Panc1 (cell line): Measurements from ENCODE around the gene GPR27. TPM values are rescaled to one million over a fixed set of nuclear protein-coding genes. Genes with fewer than 3 reads are reported as not detected.

Source experiments
- ATAC-seq: fragments of 200-7000 bp; cut with Tn5 transposase; 2 replicates; pipeline ENCODE4 v1.9.1; 2020; ENCODE audit warnings: mild to moderate bottlenecking, moderate library complexity
- BruUV-seq: library from RNA; stranded (reverse); fragments of 400-500 nt; replicated peaks from 2 replicates; lab custom pipeline; 2021; lab: Mats Ljungman, UMichigan
- CTCF ChIA-PET: fragments of 300-600 bp; sonication (Branson Sonifier 250); formaldehyde crosslinking; loops from one replicate; lab custom pipeline; 2022; ENCODE audit warnings: antibody characterized with exemption; lab: Charles Lee
- POLR2A ChIA-PET: fragments of 300-600 bp; sonication (Branson Sonifier 250); formaldehyde crosslinking; loops from one replicate; lab custom pipeline; 2022; ENCODE audit warnings: antibody characterized with exemption; lab: Charles Lee
- DNase-seq: peaks from one replicate; pipeline ENCODE4 v3.0.0-alpha.2; 2010; ENCODE audit warnings: low read depth, low spot score
- H3K27ac ChIP-seq: 2 replicates; pipeline ENCODE4 v1.5.1; 2011; ENCODE audit warnings: mild to moderate bottlenecking, low read length, inconsistent platforms
- H3K27me3 ChIP-seq: fragments of 200-500 bp; sonication (Bioruptor generic); 2 replicates; pipeline ENCODE4 v1.6.0; 2014; ENCODE audit warnings: low read length, inconsistent platforms; ENCODE audit not compliant: control insufficient read depth, insufficient read depth
- H3K36me3 ChIP-seq: fragments of 200-500 bp; sonication (Bioruptor generic); 2 replicates; pipeline ENCODE4 v1.5.1; 2014; ENCODE audit warnings: inconsistent platforms, mild to moderate bottlenecking, low read length, moderate library complexity; ENCODE audit not compliant: control insufficient read depth, insufficient read depth
- H3K4me1 ChIP-seq: 2 replicates; pipeline ENCODE4 v1.5.1; 2011; ENCODE audit warnings: inconsistent platforms, mild to moderate bottlenecking, low read length, moderate library complexity; ENCODE audit not compliant: control insufficient read depth, insufficient read depth
- H3K4me3 ChIP-seq, 2 experiments: 2 replicates each; pipeline ENCODE4 v1.5.1; 2011 to 2012; ENCODE audit warnings: low read depth in 2 of 2, low read length in 2 of 2, mild to moderate bottlenecking in 2 of 2, inconsistent platforms in 1 of 2, moderate library complexity in 1 of 2
- H3K9me3 ChIP-seq: fragments of 200-500 bp; sonication (Bioruptor generic); 2 replicates; pipeline ENCODE4 v1.5.1; 2014; ENCODE audit warnings: low read depth, mild to moderate bottlenecking, inconsistent platforms, low read length, moderate library complexity; ENCODE audit not compliant: control insufficient read depth, insufficient read depth
- TCF7L2 ChIP-seq: IDR thresholded peaks from 2 replicates; pipeline ENCODE4 v1.6.1; 2011; ENCODE audit warnings: mild to moderate bottlenecking, low read depth, low read length, inconsistent platforms
- in situ Hi-C: cut with HindIII; loops from 2 replicates; pipeline ENCODE4 v1.10.0; 2016; ENCODE audit warnings: low sequenced_read_pairs, low pct_unique_long_range_greater_than_20kb
- intact Hi-C: fragments of 100-400 bp; cut with micrococcal nuclease; formaldehyde crosslinking; loops from one replicate; pipeline ENCODE4 v1.10.0; 2022; ENCODE audit not compliant: unreplicated experiment
- total RNA-seq: library from RNA; stranded (reverse); gene quantifications from one replicate; pipeline ENCODE4 v1.2.1, GENCODE V29; 2021; ENCODE audit not compliant: unreplicated experiment
- TF ChIP-seq, protein P1 (sequence below), 2 experiments: IDR thresholded peaks; 2 replicates each; pipeline ENCODE4 v1.6.1; 2011 to 2012; ENCODE audit warnings: low read depth in 2 of 2, control low read depth in 1 of 2, low read length in 1 of 2, mild to moderate bottlenecking in 1 of 2, moderate library complexity in 1 of 2; ENCODE audit not compliant: insufficient read depth in 1 of 2

Gene GPR27
- total RNA-seq, 1 experiment from 2014 or later, result 0.15 TPM

DNA sequence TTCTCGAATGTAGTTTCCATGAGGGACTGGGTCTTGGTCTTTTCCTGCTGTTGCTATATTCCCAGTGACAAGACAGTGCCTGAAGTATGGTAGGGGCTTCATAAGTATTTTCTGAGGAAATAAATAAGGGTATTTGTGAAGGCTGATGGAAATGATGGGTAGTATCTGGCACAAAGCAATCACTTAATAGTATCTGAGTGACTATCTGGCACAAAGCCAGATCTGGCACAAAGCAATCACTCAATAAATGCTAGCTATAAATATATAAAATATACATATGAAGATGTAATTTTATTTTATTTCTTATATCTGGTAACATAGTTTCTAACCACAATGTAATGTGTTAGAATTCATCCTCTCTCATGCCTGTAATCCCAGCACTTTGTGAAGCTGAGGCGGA is 52.0 kb downstream of the GPR27 start:
- no peaks in the 10 kb centered on the region for H3K9me3 ChIP-seq
- no peaks in the 10 kb centered on the region for H3K27me3 ChIP-seq
- H3K27ac ChIP-seq, result no peak overlapping the region
- ATAC-seq (no peak), DNase-seq (no peak)
- intact Hi-C loops, result no loop called here
- H3K36me3 ChIP-seq, result no peaks in the 10 kb centered on the region
- H3K4me3 ChIP-seq, result no peak overlapping the region
- no peak for TF ChIP-seq TCF7L2
- TF ChIP-seq, protein P1, sequence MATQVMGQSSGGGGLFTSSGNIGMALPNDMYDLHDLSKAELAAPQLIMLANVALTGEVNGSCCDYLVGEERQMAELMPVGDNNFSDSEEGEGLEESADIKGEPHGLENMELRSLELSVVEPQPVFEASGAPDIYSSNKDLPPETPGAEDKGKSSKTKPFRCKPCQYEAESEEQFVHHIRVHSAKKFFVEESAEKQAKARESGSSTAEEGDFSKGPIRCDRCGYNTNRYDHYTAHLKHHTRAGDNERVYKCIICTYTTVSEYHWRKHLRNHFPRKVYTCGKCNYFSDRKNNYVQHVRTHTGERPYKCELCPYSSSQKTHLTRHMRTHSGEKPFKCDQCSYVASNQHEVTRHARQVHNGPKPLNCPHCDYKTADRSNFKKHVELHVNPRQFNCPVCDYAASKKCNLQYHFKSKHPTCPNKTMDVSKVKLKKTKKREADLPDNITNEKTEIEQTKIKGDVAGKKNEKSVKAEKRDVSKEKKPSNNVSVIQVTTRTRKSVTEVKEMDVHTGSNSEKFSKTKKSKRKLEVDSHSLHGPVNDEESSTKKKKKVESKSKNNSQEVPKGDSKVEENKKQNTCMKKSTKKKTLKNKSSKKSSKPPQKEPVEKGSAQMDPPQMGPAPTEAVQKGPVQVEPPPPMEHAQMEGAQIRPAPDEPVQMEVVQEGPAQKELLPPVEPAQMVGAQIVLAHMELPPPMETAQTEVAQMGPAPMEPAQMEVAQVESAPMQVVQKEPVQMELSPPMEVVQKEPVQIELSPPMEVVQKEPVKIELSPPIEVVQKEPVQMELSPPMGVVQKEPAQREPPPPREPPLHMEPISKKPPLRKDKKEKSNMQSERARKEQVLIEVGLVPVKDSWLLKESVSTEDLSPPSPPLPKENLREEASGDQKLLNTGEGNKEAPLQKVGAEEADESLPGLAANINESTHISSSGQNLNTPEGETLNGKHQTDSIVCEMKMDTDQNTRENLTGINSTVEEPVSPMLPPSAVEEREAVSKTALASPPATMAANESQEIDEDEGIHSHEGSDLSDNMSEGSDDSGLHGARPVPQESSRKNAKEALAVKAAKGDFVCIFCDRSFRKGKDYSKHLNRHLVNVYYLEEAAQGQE (IDR thresholded peaks at IDR 0.05; ENCODE audit: insufficient read depth in 1 of 2, low read depth in 2 of 2, low read length in 1 of 2), result no peak
- BruUV-seq, result no TSS peak
- ChIA-PET POLR2A (no interaction called here), CTCF (no interaction called here)
- in situ Hi-C loops, result no loop called here
- no peaks in the 10 kb centered on the region for H3K4me1 ChIP-seq

Other genes with a start within 250 kb of the GPR27 start
- gene FOXP1, start 170.1 kb upstream of the GPR27 start, total RNA-seq, result 2.9 TPM
- gene EIF4E3, start 28.5 kb upstream of the GPR27 start, total RNA-seq, result 0.39 TPM
- not detected for gene PROK2, start 31.3 kb downstream of the GPR27 start, total RNA-seq